CD14-positive monocyte (primary cell): ENCODE results near the gene GNAT1. TPM values are rescaled to one million over a fixed set of nuclear protein-coding genes. Genes with fewer than 3 reads are reported as not detected.

Experiments
- DNase-seq, 3 donors: peaks; one replicate each; pipeline ENCODE4 v3.0.0-alpha.2; 2011 to 2022
- H2AFZ ChIP-seq: 2 replicates; pipeline ENCODE4 v1.6.0; 2012; ENCODE audit warnings: mild to moderate bottlenecking, low read depth, low read length, inconsistent platforms; ENCODE audit not compliant: insufficient read depth, poor library complexity, severe bottlenecking
- H3K27ac ChIP-seq, 2 donors: 1 replicate in 1 of 2; 2 replicates in 1 of 2; pipeline ENCODE4 v1.5.1; 2012 to 2013; ENCODE audit warnings: low read length in 2 of 2, control low read depth in 1 of 2, inconsistent platforms in 1 of 2, low read depth in 1 of 2, mild to moderate bottlenecking in 1 of 2
- H3K27me3 ChIP-seq, 2 donors: one replicate each; pipeline versions ENCODE4 v1.6.0 to v1.6.1; 2011 to 2013; ENCODE audit warnings: low read length in 2 of 2; ENCODE audit not compliant: control insufficient read depth in 2 of 2, insufficient read depth in 2 of 2
- H3K36me3 ChIP-seq, 2 donors: replicated peaks in 1 of 2; 1 replicate in 1 of 2; 2 replicates in 1 of 2; pipeline versions ENCODE4 v1.5.1 to v1.6.1; 2012 to 2013; ENCODE audit warnings: low read length in 2 of 2, control low read depth in 1 of 2, inconsistent platforms in 1 of 2, mild to moderate bottlenecking in 1 of 2; ENCODE audit not compliant: insufficient read depth in 2 of 2, control insufficient read depth in 1 of 2
- H3K4me1 ChIP-seq, 2 donors: 1 replicate in 1 of 2; 2 replicates in 1 of 2; pipeline versions ENCODE4 v1.5.1 to v1.6.1; 2012 to 2013; ENCODE audit warnings: low read length in 2 of 2, control low read depth in 1 of 2, inconsistent platforms in 1 of 2, mild to moderate bottlenecking in 1 of 2, moderate library complexity in 1 of 2; ENCODE audit not compliant: insufficient read depth in 2 of 2, control insufficient read depth in 1 of 2
- H3K4me2 ChIP-seq: replicated peaks from 2 replicates; pipeline ENCODE3; 2012; ENCODE audit warnings: low read length, moderate library complexity, mild to moderate bottlenecking; ENCODE audit not compliant: poor library complexity, severe bottlenecking; ENCODE audit errors: extremely low read depth
- H3K4me3 ChIP-seq, 3 experiments: fragments of 200-600 bp in 1 of 3; sonication (generic) in 1 of 3; replicated peaks in 1 of 3; 1 replicate in 2 of 3; 2 replicates in 1 of 3; pipeline ENCODE4 v1.5.1; 2011 to 2013; ENCODE audit warnings: low read length in 3 of 3, mild to moderate bottlenecking in 3 of 3, control low read depth in 2 of 3, low read depth in 2 of 3, inconsistent platforms in 1 of 3, moderate library complexity in 1 of 3
- H3K79me2 ChIP-seq: 2 replicates; pipeline ENCODE4 v1.6.0; 2012; ENCODE audit warnings: mild to moderate bottlenecking, control low read depth, inconsistent platforms, low read length, moderate library complexity; ENCODE audit not compliant: insufficient read depth
- H3K9ac ChIP-seq: 2 replicates; pipeline ENCODE4 v1.6.0; 2017; ENCODE audit warnings: low read length, mild to moderate bottlenecking; ENCODE audit not compliant: insufficient read depth, poor library complexity, severe bottlenecking
- H3K9me3 ChIP-seq, 2 donors: replicated peaks in 1 of 2; 1 replicate in 1 of 2; 2 replicates in 1 of 2; pipeline versions ENCODE4 v1.5.1 to v1.6.1; 2012 to 2013; ENCODE audit warnings: low read length in 2 of 2, control low read depth in 1 of 2; ENCODE audit not compliant: control insufficient read depth in 1 of 2, insufficient read depth in 1 of 2
- H4K20me1 ChIP-seq: 2 replicates; pipeline ENCODE4 v1.6.0; 2012; ENCODE audit warnings: mild to moderate bottlenecking, low read length, control low read depth, moderate library complexity; ENCODE audit not compliant: insufficient read depth
- H3K27ac Mint-ChIP-seq, 7 donors: one replicate each; pipeline ENCODE4 v1.8.0; 2020; ENCODE audit warnings: mild to moderate bottlenecking in 7 of 7, mixed read lengths in 7 of 7, moderate library complexity in 6 of 7, inconsistent platforms in 2 of 7
- H3K27me3 Mint-ChIP-seq, 3 donors: one replicate each; pipeline ENCODE4 v1.8.0; 2021 to 2022; ENCODE audit warnings: low read depth in 3 of 3, mild to moderate bottlenecking in 3 of 3, mixed read lengths in 3 of 3, moderate library complexity in 3 of 3, inconsistent platforms in 1 of 3
- H3K36me3 Mint-ChIP-seq, 2 donors: one replicate each; pipeline ENCODE4 v1.8.0; 2020; ENCODE audit warnings: mixed read lengths in 2 of 2, inconsistent platforms in 1 of 2, mild to moderate bottlenecking in 1 of 2
- H3K4me1 Mint-ChIP-seq: one replicate; pipeline ENCODE4 v1.8.0; 2020; ENCODE audit warnings: mild to moderate bottlenecking, mixed read lengths
- H3K4me3 Mint-ChIP-seq, 2 donors: one replicate each; pipeline ENCODE4 v1.8.0; 2020; ENCODE audit warnings: mild to moderate bottlenecking in 2 of 2, mixed read lengths in 2 of 2, moderate library complexity in 1 of 2
- H3K9me3 Mint-ChIP-seq, 7 donors: one replicate each; pipeline ENCODE4 v1.8.0; 2020 to 2022; ENCODE audit warnings: mixed read lengths in 7 of 7, mild to moderate bottlenecking in 6 of 7, moderate library complexity in 6 of 7, inconsistent platforms in 2 of 7
- CTCF ChIP-seq: fragments of 200-600 bp; IDR thresholded peaks from one replicate; pipeline ENCODE4 v1.8.0; 2022; ENCODE audit warnings: antibody characterized with exemption, mild to moderate bottlenecking
- WGBS: methylation state at CpG from one replicate; pipeline ENCODE4 v1.1.5; 2013; ENCODE audit warnings: missing lambda C conversion rate; ENCODE audit not compliant: insufficient coverage; 5-methylcytosine and 5-hydroxymethylcytosine counted together
- intact Hi-C, 2 donors: fragments of 100-400 bp; cut with micrococcal nuclease; formaldehyde crosslinking; loops; one replicate each; pipeline versions ENCODE4 v1.15.0 to v1.15.1; 2023
- polyA plus RNA-seq, 3 donors: library from polyadenylated mRNA; depleted of rRNA in 1 of 3; unstranded in 2 of 3; stranded (reverse) in 1 of 3; fragments of 300-500 nt in 2 of 3; fragments of >200 nt in 1 of 3; fragmentation: Illumina TruSeq in 2 of 3; gene quantifications; 1 replicate in 2 of 3; 2 replicates in 1 of 3; pipeline ENCODE4 v1.2.3, GENCODE V29; 2012 to 2021

GNAT1 gene
- polyA plus RNA-seq, 3 donors = not detected

DNA sequence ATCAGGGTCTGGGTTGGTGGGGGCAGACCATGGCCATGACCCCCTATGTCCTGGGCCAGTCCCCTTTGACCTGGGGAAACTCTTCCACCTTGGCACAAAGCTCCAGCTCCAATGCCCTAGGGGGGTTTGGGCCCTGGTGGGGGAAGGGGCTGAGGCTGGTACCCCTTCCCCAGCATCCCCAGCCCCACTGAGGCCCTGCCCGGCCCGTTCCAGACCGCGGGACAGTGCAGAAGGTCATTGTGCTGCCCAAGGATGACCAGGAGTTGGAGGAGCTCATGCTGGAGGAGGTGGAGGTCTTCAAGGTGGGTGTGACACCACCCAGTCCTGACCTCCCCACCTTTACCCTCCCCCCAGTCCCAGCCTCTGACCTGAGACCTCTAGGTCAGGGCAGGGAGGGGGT lies 6.2 kb upstream of the GNAT1 start:
- H3K27me3 ChIP-seq = no peaks in the 10 kb centered on the region
- H3K9me3 ChIP-seq = no peaks in the 10 kb centered on the region
- H3K9ac ChIP-seq = no peak overlapping the region
- H3K27ac ChIP-seq = no peak overlapping the region
- intact Hi-C loops = no loop called here
- no peak for DNase-seq
- no peaks in the 10 kb centered on the region for H3K79me2 ChIP-seq
- no peaks in the 10 kb centered on the region for H3K36me3 ChIP-seq
- H3K9me3 Mint-ChIP-seq = peaks cover 0 to 1% (median 0%) of the 10 kb centered on the region in 7 donors
- H4K20me1 ChIP-seq = no peaks in the 10 kb centered on the region
- no peak overlapping the region for H3K27ac Mint-ChIP-seq
- H3K4me3 ChIP-seq = no peak overlapping the region
- no peak overlapping the region for H3K4me2 ChIP-seq
- peaks cover 2% of the 10 kb centered on the region for H3K4me1 Mint-ChIP-seq
- no peak overlapping the region for H3K4me3 Mint-ChIP-seq
- WGBS = no CpG with 5 or more reads among the region's 4 CpGs
- H3K36me3 Mint-ChIP-seq = no peaks in the 10 kb centered on the region
- no peak for TF ChIP-seq CTCF
- no peak overlapping the region for H2AFZ ChIP-seq
- peaks cover 2% of the 10 kb centered on the region in 2 donors for H3K4me1 ChIP-seq
- H3K27me3 Mint-ChIP-seq = peaks cover 0 to 7% (median 5%) of the 10 kb centered on the region in 3 donors

GRCh38 chr3:50186096-50186495 lies 5.3 kb upstream of the GNAT1 start:
- H4K20me1 ChIP-seq = no peaks in the 10 kb centered on the region
- Mint-ChIP-seq H3K4me1 (peaks cover 9% of the 10 kb centered on the region), H3K36me3 (no peaks in the 10 kb centered on the region), H3K4me3 (no peak overlapping the region), H3K27me3 (peaks cover 0 to 7% (median 5%) of the 10 kb centered on the region in 3 donors), H3K9me3 (peaks cover 0 to 1% (median 0%) of the 10 kb centered on the region in 7 donors), H3K27ac (no peak overlapping the region)
- peaks cover 11% of the 10 kb centered on the region in 2 donors for H3K4me1 ChIP-seq
- TF ChIP-seq CTCF = no peak
- H3K79me2 ChIP-seq = no peaks in the 10 kb centered on the region
- H3K4me3 ChIP-seq = no peak overlapping the region
- no peaks in the 10 kb centered on the region for H3K9me3 ChIP-seq
- no peaks in the 10 kb centered on the region for H3K36me3 ChIP-seq
- no peak overlapping the region for H3K9ac ChIP-seq
- H3K27me3 ChIP-seq = no peaks in the 10 kb centered on the region
- no peak overlapping the region for H2AFZ ChIP-seq
- intact Hi-C loops = no loop called here
- WGBS = 98% methylated on average over 7 of the region's 10 CpGs
- H3K27ac ChIP-seq = no peak overlapping the region
- no peak overlapping the region for H3K4me2 ChIP-seq
- DNase-seq = no peak
